CD4-positive, alpha-beta T cell treated with Interleukin-17A for 4 hours (primary cell): ENCODE data around the gene THRA.
A peak's percentile ranks its signal among the peaks of the same experiment; 100 is the strongest.

Experiments
- DNase-seq: peaks from one replicate; pipeline ENCODE4 v3.0.0-alpha.2; 2020; ENCODE audit warnings: mixed read lengths

The THRA gene

DNA sequence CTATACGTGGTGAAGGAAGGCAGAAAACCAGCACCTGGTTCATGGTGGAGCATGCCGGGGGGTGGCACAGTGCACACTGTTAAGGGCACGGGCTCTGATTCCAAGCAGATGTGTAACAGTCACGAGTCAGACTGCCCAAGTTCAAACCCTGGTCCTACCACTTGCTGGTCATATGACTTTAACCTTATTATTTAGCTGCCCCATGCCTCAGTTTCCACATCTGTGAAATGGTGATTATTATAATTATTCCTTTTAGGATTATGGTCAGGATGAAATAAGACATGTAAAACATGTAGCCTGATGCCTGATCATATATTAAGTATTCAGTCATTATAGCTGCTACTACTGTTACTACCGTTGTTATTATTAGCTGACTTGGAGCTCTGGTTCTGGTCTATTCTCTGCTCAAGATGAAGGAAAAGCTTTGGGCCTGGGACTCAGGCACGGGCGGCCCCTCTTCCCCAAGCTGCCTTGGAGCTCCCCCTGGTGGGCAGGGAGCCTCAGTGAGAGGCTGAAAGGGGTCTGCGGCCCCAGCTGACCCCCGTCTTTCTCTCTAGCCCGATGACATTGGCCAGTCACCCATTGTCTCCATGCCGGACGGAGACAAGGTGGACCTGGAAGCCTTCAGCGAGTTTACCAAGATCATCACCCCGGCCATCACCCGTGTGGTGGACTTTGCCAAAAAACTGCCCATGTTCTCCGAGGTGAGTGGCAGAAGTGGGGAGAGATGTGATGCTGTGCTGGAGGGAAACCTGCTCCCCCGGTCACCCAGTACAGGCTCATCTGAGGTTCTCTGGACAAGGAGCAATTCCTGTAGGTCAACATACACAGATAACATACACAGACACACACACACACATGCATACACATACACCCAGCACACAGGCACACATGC is 23.6 kb downstream of the THRA start:
- DNase-seq = peak; percentile 79

DNA sequence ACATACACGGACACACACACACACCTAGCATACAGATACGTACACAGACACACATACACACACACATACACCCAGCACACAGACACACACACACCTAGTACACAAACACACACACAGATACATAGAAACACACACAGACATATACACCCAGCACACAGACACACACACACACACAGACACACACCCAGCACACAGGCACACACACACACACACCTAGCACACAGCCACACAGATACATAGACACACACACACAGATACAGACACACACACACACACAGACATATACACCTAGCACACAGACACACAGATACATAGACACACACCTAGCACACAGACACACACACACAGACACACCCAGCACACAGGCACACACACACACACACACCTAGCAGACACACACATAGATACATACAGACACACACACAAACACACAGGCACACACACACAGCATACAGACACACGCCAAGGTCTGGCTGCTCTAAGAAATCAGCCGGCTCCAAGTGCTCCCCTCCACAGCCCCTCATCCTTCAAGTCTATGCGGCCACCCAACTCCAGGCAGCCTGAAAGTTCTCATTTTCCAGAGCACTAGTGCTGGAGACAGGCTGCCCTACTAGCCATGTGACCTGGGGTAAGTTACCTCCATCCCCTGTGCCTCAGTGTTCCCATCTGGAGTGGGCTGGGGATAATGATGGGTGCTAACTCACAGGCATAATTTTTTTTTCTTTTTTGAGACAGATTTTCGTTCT is 24.5 kb downstream of the THRA start:
- no peak for DNase-seq

DNA sequence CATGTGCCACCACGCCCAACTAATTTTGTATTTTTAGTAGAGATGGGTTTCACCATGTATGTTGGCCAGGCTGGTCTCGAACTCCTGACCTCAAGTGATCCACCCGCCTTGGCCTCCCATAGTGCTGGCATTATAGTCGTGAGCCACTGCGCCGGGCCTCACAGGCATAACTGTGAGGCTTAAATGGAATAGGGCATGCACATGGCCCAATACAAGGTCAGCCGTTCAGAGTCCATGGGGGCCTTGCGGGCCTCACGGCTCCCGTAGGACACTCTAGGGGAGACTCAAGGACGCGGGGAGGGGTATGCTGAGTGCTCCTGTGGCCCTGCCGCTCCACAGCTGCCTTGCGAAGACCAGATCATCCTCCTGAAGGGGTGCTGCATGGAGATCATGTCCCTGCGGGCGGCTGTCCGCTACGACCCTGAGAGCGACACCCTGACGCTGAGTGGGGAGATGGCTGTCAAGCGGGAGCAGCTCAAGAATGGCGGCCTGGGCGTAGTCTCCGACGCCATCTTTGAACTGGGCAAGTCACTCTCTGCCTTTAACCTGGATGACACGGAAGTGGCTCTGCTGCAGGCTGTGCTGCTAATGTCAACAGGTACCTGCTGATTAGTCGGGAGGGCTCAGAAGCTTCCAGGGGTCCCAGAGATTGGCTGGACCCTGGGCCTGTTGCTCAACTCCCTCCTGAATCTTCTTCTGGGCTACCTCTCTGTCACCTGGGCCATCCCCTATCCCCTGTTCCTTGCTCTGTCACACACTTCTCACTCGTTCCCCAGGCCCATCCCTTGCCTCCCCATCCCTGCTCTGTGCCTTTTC is 25.3 kb downstream of the THRA start:
- no peak for DNase-seq

DNA sequence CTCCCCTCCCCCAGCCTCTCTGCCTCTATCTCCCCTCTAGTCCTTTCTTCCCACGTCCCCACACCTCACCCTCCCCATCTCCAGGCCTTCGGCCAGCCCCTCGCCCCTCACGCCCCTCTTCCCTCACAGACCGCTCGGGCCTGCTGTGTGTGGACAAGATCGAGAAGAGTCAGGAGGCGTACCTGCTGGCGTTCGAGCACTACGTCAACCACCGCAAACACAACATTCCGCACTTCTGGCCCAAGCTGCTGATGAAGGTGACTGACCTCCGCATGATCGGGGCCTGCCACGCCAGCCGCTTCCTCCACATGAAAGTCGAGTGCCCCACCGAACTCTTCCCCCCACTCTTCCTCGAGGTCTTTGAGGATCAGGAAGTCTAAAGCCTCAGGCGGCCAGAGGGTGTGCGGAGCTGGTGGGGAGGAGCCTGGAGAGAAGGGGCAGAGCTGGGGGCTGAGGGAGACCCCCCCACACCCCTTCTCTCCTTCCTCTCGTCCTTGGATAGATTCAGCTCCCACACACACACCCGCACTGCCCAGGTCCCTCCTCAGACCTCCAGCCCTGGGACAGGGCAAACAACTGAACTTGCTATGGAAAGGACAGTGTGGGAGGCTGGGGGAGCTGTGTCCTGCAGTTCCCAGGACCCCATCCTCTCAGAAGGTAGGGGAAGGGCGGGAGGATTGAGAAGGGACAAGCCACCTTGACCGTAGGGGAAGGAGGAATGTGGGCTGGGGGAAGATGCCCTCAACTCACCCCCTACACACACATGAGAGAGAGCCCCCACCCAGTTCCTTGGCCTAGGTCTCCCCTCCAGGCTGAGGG is 26.5 kb downstream of the THRA start:
- no peak for DNase-seq

DNA sequence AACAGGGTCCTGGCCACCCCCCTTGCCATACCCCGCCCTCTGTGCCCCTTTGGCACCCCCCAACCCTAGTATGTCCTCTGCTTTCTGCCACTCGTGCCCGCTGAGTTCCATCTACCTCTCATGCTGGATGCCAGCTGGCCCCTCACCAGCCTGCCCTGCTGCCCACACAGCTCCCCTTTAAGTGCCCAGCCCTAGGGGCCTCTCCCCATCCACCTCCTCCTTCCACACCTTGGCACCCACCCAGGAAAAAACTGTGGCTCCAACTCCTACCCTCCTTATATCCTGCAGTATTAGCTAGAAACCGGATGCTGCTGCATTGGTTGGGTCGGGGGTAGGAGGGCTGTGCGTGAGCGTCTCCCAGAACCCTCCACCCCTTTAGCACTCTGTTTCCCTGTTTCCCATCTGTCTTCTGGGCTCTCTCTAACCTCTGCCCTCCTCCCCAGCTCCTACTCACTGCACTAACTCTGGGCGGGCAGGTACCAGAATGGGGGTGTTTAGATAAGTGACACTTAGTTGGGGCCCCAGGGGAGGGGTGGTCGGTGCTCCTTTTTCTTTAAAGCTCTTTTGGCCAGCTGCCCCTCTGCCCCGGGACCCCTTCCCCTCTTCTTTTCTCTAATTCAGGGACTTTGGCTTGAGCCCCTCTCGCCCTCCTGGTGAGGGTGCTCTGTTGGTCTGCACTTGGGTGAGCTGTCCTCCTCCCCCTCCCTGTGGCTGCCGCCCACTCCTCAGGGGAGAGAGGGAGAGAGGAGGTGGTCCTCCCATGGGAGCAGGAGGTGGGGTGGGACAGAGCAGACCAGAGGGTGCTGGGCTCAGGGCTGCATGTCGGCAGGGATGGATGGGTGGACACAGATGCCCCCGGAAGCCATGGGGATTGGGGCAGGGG is 27.7 kb downstream of the THRA start:
- DNase-seq = no peak

DNA sequence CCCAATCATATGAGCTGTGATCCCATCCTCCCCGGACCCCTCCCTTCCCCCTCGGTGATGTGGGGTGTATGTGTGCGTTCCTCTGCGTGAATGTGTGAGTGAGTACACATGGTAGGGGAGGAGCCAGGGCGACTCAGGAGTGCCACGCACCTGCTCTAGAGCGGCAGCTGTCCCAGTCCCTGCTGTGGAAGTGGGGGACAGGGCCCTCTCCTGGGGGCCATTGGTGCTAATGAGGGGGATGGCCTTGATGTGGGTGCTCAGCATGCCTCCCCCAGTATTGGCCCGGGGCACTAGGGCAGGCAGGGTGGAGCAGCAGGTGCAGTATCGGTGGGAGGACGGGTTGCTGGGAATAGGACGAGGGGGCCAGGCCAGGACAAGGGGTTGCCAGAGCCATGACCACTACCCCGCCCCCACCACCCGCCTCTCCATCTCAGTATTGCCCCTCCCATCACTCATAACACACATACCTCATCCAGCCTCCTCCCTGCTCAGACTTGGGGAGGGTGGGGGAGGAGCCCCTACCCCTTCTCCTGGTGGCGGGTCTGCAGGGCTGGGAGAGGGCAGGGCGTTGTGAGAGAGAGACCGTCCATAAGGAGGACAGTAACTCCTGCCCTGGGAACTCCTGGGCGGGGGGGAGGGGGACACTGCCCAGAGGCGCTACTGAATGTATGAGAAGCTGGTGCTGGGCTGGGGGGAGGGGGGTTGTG is 29.1 kb downstream of the THRA start:
- no peak for DNase-seq

DNA sequence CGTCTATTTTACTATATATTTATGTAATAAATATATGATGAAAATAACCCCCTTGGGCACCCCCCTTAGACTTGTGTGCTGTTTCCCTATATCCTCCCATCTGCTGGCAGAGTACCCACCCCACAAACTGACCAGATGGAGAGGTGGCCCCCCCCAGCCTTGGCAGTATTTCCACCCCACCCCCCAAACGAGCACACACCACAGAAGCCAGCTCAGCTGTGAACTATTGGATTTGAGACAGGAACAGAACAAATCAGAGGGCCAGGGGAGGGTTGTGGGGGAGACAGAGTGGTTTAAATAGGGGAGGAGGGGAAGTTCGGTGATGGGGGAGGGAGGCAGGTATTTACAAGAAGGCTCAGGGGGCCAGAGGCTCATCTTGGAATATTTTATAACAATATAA is 29.8 kb downstream of the THRA start:
- no peak for DNase-seq

DNA sequence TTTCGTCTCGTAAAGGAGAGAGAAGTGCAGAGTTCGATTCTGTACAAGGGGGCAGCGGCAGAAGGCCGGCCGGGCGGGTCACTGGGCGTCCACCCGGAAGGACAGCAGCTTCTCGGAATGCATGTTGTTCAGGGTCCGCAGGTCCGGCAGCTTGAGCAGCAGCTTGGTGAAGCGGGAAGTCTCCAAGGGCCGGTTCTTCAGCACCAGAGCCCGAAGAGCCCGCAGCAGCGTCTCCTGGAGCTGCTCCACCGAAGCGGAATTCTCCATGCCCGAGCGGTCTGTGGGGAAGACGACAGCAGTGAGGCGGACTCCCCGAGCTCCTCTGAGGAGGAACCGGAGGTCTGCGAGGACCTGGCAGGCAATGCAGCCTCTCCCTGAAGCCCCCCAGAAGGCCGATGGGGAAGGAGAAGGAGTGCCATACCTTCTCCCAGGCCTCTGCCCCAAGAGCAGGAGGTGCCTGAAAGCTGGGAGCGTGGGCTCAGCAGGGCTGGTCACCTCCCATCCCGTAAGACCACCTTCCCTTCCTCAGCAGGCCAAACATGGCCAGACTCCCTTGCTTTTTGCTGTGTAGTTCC is 30.3 kb downstream of the THRA start:
- DNase-seq = no peak

DNA sequence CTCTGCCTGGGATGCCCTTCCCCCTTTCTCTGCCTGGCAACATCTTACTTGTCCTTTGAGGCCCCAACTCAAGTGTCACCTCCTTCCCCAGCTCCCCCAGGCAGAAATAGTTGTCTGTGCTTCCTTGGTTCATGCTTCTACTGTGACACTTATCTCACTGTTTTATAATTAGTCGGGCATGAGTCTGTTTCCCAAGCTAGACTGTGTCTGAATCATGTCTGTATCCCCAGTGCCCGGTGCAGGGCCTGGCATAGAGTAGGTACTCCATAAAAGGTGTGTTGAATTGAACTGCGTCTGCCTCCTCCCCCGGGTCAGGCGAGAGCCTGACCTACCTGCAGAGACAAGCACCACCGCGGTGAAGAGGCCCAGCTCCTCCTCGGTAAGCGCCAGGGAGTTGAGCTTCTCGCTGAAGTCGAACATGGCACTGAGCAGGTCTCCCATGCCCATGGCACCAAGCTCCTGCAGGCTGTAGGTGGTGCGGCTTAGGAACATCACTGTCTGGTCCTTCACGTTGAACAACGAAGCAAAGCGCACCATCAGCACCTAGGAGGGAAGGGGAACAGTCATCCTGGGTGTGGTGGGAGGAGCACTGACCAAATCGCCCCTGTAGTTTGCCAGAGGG is 30.9 kb downstream of the THRA start:
- no peak for DNase-seq

DNA sequence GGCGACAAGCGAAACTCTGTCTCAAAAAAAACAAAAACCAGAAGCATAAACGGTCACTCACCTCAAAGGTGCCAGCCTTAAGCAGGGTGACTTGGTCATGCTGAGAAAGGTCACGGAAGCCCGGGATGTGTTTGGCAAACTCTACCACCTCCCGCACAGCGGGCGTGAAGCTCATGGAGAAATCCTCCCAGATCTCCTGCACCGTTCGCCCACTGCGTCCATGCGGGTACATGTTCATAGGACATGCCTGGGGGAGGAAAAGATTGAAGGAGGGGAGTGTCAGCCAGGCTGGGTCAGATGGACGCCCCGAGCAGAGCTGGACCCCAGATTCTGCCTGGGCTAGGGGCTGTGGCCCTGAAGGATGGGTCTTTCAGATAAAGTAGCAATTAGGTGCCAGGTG is 32.1 kb downstream of the THRA start:
- DNase-seq = no peak

DNA sequence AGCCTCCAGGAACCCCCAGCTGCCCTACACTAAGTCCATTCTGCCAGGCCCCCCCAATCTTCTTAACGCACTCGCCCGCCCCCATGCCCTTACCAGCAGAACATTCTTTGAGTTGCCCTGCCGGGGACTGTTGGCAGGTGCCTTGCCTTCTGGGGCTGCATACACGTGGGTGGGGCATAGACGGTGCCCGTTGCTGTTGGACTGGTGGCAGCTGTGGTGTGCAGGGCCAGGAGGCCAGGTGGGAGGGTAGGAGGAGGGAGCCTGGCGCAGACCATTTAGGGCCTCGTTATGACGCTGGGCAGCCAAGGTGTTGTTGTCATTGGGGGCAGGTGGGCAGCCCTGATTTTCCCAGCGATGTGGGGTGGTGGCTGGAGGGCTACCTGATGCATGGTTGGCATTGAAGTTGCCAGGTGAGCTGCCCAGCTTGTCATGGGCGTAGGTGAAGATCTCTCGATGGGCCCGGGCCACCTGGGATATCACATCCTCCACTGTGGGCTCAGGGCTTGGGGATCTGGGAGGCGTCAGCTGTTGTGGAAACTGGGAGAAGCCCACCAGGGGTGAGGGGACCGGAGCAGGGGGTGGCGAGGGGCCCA is 32.7 kb downstream of the THRA start:
- DNase-seq = peak; percentile 16

DNA sequence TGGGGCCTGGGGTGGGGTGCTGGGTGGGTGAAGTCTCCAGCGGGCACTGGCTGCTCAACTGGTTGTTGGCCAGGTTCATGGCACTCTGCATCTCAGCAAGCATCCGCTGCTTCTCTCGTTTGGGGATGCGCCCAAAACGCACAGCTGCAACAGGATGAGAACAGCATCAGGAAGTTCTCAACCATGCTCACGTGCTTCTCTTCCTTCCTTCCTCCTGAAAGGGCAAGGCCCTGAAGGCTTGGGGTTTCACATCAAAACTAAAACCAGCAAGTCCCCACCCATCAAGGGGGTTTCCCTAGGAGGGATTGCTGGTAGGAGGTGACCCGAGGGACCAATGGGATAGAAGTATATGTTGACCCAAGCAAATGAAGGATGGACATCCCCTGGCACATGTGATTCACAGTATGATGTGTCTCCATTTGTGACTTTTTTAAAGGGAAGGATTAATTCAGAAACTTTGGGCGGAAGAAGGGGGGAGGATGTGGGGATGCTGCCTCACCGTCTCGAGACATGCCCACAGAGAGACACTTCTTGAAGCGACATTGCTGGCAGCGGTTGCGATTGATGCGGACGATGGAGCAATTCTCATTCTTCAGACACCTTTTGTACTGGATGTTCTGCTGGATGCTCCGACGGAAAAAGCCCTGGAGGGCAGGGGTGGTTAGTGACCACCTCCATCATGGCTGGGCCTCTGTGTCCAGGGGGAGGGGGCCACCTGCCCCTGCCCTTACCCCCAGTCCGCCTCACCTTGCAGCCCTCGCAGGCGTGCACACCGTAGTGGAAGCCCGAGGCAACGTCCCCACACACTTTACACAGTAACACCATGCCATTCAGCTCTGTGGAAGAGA is 33.4 kb downstream of the THRA start:
- DNase-seq = peak; percentile 83

DNA sequence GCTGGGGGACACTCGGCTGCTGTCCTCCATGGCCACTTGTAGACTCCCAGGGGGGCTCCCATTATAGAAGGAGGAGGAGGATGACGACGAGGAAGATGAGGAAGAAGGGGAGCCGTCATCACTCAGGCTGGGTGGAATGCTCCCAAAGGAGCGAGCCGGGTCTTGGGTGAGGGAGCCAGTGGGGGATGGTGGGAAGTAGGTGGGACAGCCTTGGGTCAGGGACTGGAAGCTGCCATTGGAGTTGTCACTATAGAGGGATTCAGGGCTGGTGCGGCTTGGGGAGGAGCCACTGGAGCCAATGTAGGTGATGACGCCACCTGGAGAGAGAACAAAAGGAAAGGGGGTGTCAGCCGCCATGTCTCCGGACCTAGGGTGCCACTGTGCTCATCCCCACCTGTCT is 34.3 kb downstream of the THRA start:
- no peak for DNase-seq

DNA sequence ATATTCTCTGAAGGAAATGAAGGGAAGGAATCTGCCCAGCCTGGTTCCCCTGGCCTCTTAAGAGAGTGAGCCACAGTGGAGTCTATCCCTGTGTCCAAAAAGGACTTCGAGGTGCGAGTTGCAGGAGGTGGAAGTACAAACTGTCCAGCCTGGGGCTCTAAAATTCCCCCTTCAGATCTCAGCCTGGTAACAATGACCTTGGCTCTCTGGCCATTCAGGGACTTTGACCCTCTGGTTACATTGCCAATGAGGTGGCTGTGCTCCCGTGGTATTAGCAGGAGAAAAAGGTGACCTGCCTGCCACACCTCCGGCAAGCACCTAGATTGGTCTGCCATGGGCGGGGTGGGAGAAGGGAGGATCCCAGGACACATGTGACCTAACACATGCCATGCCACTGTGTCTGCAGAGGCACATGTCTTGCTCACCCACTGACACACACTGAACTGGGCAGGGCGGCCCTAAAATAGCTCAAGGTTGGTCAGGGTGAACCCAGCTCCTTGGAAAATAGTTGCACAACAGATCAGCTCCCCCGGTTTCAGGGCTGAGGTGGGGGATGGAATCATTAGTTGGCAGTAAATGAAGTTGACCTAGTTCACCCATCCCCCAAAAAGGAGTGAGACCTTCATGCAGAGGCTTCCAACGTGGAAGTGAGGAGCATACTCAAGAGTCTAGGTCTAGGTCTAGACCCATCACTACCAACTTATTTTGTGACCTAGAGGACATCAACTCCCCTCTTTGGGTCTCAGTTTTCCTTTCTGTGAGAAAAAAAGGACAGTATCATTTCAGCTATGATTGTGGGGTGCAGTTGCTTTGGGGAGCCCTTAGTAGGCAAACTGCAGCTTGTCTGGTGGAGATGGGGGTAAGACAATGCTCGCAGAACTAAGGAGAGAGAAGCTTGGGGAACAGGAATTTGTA is 35.4 kb downstream of the THRA start:
- no peak for DNase-seq

DNA sequence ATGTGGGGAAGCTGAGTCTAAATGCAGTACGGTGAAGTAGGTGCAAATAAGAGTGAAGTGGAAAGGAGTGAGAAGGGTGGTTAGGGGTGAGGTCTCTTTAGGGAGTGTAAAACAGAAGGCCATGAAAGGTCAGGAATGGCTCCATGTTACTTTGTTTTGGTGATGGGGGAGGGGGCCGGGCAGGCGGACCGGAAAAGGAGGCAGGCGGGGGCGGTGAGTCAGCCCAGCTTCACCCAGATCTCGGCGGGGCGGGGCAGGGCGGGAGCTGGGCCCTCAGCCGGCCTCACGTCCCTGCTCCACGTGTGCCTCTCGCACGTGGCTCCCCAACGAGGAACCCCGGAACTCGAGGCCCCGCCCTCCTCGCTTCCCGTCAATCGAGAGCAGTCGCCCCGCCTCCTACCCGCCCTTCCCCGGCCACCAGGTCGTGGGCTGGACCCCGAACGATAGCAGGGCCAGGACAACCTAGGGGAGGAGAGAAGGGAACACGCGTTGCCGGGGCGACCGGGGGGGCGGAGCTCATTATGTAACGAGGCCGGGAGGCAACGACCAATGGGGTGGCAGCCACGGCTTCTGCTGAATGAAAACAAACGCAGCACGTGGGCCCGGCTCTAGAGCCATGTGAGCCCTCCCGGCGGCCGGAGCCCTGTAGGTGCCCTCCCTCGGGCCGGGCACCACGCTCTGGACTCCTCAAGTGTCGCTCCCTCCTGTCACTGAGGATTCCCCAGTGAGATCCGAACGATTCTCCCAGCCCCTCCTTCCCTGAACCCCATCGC is 36.3 kb downstream of the THRA start:
- peak; percentile 100 for DNase-seq

DNA sequence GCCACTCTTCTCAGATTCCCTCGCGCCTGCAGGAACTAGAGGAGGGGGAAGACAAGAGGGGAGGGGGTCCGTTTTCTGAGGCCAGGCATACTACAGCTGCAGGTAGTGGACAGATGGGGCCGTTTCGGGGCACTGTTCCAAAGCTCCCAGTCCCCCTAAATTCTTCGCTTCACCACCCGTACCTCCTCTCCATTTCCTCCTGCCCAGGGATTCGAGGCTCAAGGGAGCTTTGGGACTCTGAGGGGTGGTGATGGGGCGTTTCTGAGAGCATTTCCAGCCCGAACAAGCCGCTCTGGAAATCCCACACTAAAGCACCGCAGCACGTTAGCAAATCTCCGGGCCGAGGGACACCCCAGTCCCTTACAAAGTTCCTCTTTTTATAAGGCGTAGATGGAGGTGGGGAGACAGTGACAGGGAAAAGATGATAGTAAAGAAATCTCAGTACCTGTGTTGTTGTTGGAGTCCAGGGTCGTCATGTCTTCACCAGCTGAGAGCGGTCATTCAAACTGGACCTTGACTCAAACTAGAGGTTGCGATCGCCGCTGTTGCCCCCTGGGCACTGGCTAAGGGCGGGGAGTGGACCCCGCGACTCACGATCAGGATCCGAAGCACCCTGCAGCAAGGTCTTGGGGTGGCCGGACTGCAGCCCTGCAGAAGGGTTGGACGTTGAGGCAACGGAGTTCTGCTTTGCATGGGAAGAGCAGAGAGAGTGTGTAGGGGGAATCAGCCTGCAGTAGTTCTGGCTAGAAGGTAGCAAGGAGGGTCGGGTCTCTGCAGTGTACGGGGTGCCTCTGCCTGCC is 37.1 kb downstream of the THRA start:
- DNase-seq = no peak
